ENCODE results near the gene AASS. TPM values are rescaled to one million over a fixed set of nuclear protein-coding genes. Genes with fewer than 3 reads are reported as not detected.

AASS gene
- total and polyA plus RNA-seq, 2 of the 8 experiments (the other 6 are each of a cell fraction or from before 2014, with no cell fraction given), result 203 to 394 TPM

DNA sequence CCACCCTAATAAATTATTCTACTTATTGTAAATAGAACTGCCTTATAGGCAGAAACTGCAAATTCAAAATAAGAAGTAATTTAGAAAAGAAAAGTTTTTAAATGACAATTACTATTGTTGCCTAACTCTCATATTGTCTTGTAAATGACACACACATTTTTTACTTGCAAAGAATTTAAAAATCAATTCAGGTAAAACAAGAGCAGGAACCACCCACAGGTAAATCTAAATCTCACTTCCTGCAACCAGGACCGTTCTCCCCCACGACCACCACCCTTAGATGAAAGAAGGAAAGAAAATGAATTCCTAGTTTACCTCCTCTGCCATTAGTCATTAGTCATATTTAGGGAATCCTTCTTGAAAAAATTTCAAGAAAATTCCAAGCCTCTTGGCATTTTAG, 4.8 kb upstream of the AASS start:
- CTCF ChIA-PET (ENCODE audit: partially characterized antibody), result no interaction called here
- H4K91ac ChIP-seq (replicated peaks; ENCODE audit: insufficient read length, low read length), result no peak overlapping the region
- no peaks in the 10 kb centered on the region for H3K9me3 ChIP-seq (ENCODE audit: insufficient read depth in 2 of 2, low read depth in 1 of 2, low read length in 1 of 2)
- peak overlapping the region; percentile 76; the same call in 1 of the 2 replicates for H3K18ac ChIP-seq (ENCODE audit: extremely low read depth, low read length)
- H3K27me3 ChIP-seq (replicated peaks in 1 of 4; ENCODE audit: control insufficient read depth in 3 of 4, extremely low read depth in 1 of 4, insufficient read depth in 3 of 4, low read length in 3 of 4), result no peaks in the 10 kb centered on the region
- H3K4me3 ChIP-seq (ENCODE audit: extremely low read depth in 1 of 4, insufficient read depth in 2 of 4, low read depth in 3 of 4, low read length in 4 of 4), result peak overlapping the region in 1 of 4 experiments; percentile 37; a peak in 1 of 8 replicates
- peaks cover 12 to 46% of the 10 kb centered on the region in 2 experiments for H3K79me2 ChIP-seq (ENCODE audit: control insufficient read depth in 1 of 2, insufficient read depth in 2 of 2, low read length in 2 of 2)
- peak overlapping the region; percentile 95 for H2BK120ac ChIP-seq (replicated peaks; ENCODE audit: low read depth, low read length)
- no peak overlapping the region for H3K23ac ChIP-seq (ENCODE audit: insufficient read length)
- H3K56ac ChIP-seq (replicated peaks; ENCODE audit: insufficient read length, low read depth, low read length), result no peak overlapping the region
- H4K5ac ChIP-seq (ENCODE audit: insufficient read length, low read depth, low read length), result peak overlapping the region; percentile 76
- no peak overlapping the region for H2BK20ac ChIP-seq (ENCODE audit: low read length)
- H3K79me1 ChIP-seq (ENCODE audit: low read depth, low read length), result no peaks in the 10 kb centered on the region
- H4K8ac ChIP-seq (ENCODE audit: extremely low read depth, insufficient read depth, low read length), result no peak overlapping the region
- FAIRE-seq (peak; percentile 78), DNase-seq (ENCODE audit: low read depth in 1 of 2, low spot score in 2 of 2) (peak in 1 of 2 experiments; percentile 41)
- H3K23me2 ChIP-seq (ENCODE audit: low read depth, low read length), result peaks cover 6% of the 10 kb centered on the region
- no peak overlapping the region for H2AK5ac ChIP-seq (ENCODE audit: low read depth, low read length)
- no peak overlapping the region for H3K14ac ChIP-seq (ENCODE audit: insufficient read length)
- no peaks in the 10 kb centered on the region for H3K36me3 ChIP-seq (ENCODE audit: control insufficient read depth in 2 of 4, insufficient read depth in 4 of 4, low read length in 3 of 4)
- no peak overlapping the region; the same call in 1 of the 2 replicates for H2BK12ac ChIP-seq (ENCODE audit: low read depth, low read length)
- no peak overlapping the region for H3K4ac ChIP-seq (replicated peaks; ENCODE audit: insufficient read length, low read depth, low read length)
- H3K4me2 ChIP-seq (ENCODE audit: insufficient read depth in 1 of 2, low read depth in 2 of 2, low read length in 2 of 2), result peak overlapping the region; percentile 13 to 35; a peak in 3 of 4 replicates
- no peak overlapping the region for H3K9ac ChIP-seq (replicated peaks in 1 of 4; ENCODE audit: extremely low read depth in 1 of 4, low read depth in 3 of 4, low read length in 3 of 4)
- no peaks in the 10 kb centered on the region for H4K20me1 ChIP-seq (replicated peaks in 1 of 2; ENCODE audit: control insufficient read depth in 1 of 2, insufficient read depth in 2 of 2, low read length in 2 of 2)
- peaks cover 8 to 31% (median 13%) of the 10 kb centered on the region in 4 experiments; a peak in 6 of 7 replicates for H3K4me1 ChIP-seq (replicated peaks in 1 of 4; ENCODE audit: control insufficient read depth in 3 of 4, insufficient read depth in 4 of 4, low read length in 3 of 4)
- peak overlapping the region; percentile 95; the same call in 1 of the 2 replicates for H2BK5ac ChIP-seq (ENCODE audit: low read depth, low read length)
- H2AFZ ChIP-seq (ENCODE audit: low read length), result no peak overlapping the region
- peak overlapping the region; percentile 58; the same call in 1 of the 2 replicates for H3K27ac ChIP-seq (ENCODE audit: low read depth, low read length)
- POLR2A ChIA-PET (ENCODE audit: partially characterized antibody), result interaction anchor here (1.4 to 1.6 kb wide), 2 partner anchors 8 to 35 kb away, joined by 3 to 4 read pairs; no protein-coding TSS in a partner anchor
- no peak overlapping the region for H2BK15ac ChIP-seq (ENCODE audit: low read length)
- 10% methylated on average over 2 of the region's 2 CpGs; no CpG with 5 or more reads in 1 of the 2 experiments for WGBS, 2 experiments (ENCODE audit: extremely low coverage in 1 of 2, insufficient coverage in 1 of 2, insufficient read length in 1 of 2, insufficient replicate concordance in 2 of 2, low coverage in 1 of 2, low lambda C conversion rate in 2 of 2, missing lambda C conversion rate in 1 of 2)
- TF ChIP-seq EZH2 (IDR thresholded peaks at IDR 0.05; ENCODE audit: low read depth, low read length, severe bottlenecking) (no peak), MAFK (IDR thresholded peaks at IDR 0.05; ENCODE audit: low read depth, low read length) (no peak), TAF7 (optimal IDR thresholded peaks at IDR 0.05; ENCODE audit: borderline replicate concordance, low read depth, low read length) (no peak), POLR2AphosphoS5 (IDR thresholded peaks at IDR 0.05; ENCODE audit: low read depth, low read length) (no peak), POLR2A (IDR thresholded peaks at IDR 0.05; ENCODE audit: control extremely low read depth in 1 of 2, low read depth in 2 of 2, low read length in 2 of 2) (no peak)

All from H1 (cell line).